Spleen (tissue), 11 donors: Measurements from ENCODE around the gene IQSEC1. TPM values are rescaled to one million over a fixed set of nuclear protein-coding genes. Genes with fewer than 3 reads are reported as not detected.

Source experiments
- DNase-seq: peaks from one replicate; pipeline ENCODE4 v3.0.0-alpha.2; 2020
- H3K27ac ChIP-seq, 8 donors: fragments of 200-600 bp; sonication (generic) in 7 of 8; 1 replicate in 4 of 8; 2 replicates in 4 of 8; pipeline versions ENCODE4 v1.5.0 to v1.8.0; 2016 to 2021; ENCODE audit warnings: inconsistent platforms in 4 of 8, mild to moderate bottlenecking in 4 of 8, moderate library complexity in 1 of 8
- H3K27me3 ChIP-seq, 7 donors: fragments of 200-600 bp; sonication (generic) in 6 of 7; replicated peaks in 1 of 7; 1 replicate in 4 of 7; 2 replicates in 3 of 7; pipeline versions ENCODE4 v1.5.0 to v1.8.0; 2016 to 2021; ENCODE audit warnings: inconsistent platforms in 3 of 7, mild to moderate bottlenecking in 1 of 7
- H3K36me3 ChIP-seq, 6 donors: fragments of 200-600 bp; sonication (generic) in 5 of 6; 1 replicate in 4 of 6; 2 replicates in 2 of 6; pipeline versions ENCODE4 v1.5.0 to v1.8.0; 2016 to 2021; ENCODE audit warnings: inconsistent platforms in 2 of 6
- H3K4me1 ChIP-seq, 6 donors: fragments of 200-600 bp; sonication (generic) in 5 of 6; 1 replicate in 3 of 6; 2 replicates in 3 of 6; pipeline versions ENCODE4 v1.5.0 to v1.8.0; 2016 to 2021; ENCODE audit warnings: inconsistent platforms in 3 of 6
- H3K4me3 ChIP-seq, 8 donors: fragments of 200-600 bp; sonication (generic) in 7 of 8; 1 replicate in 4 of 8; 2 replicates in 4 of 8; pipeline versions ENCODE4 v1.5.0 to v1.8.0; 2016 to 2021; ENCODE audit warnings: inconsistent platforms in 4 of 8, mild to moderate bottlenecking in 4 of 8, moderate library complexity in 2 of 8
- H3K9me3 ChIP-seq, 8 donors: fragments of 200-600 bp; sonication (generic) in 7 of 8; 1 replicate in 4 of 8; 2 replicates in 4 of 8; pipeline versions ENCODE4 v1.5.0 to v1.8.0; 2016 to 2021; ENCODE audit warnings: inconsistent platforms in 4 of 8
- CTCF ChIP-seq, 11 experiments: fragments of 200-600 bp in 7 of 11; fragments of 450-650 bp in 4 of 11; sonication (generic) in 4 of 11; IDR thresholded peaks in 8 of 11; conservative IDR thresholded peaks in 3 of 11; 1 replicate in 7 of 11; 2 replicates in 4 of 11; pipeline versions ENCODE4 v1.4.0 to v1.8.0; 2016 to 2021; ENCODE audit warnings: antibody characterized with exemption in 11 of 11, inconsistent platforms in 4 of 11, mild to moderate bottlenecking in 1 of 11
- POLR2A ChIP-seq, 3 donors: fragments of 450-650 bp; IDR thresholded peaks; one replicate each; pipeline ENCODE4 v1.5.1; 2017; ENCODE audit warnings: antibody characterized with exemption in 3 of 3, mild to moderate bottlenecking in 1 of 3
- POLR2AphosphoS5 ChIP-seq, 3 donors: sonication (generic); formaldehyde crosslinking; IDR thresholded peaks; one replicate each; pipeline ENCODE4 v1.5.1; 2017; ENCODE audit warnings: antibody characterized with exemption in 3 of 3
- WGBS, 5 donors: extraction: QIAGEN DNeasy Blood & Tissue Kit in 3 of 5; methylation state at CpG; one replicate each; pipeline versions ENCODE4 v1.1.5 to v1.1.7; 2013 to 2018; 5-methylcytosine and 5-hydroxymethylcytosine counted together
- intact Hi-C: fragments of 100-400 bp; cut with DNase I; formaldehyde crosslinking; loops from one replicate; pipeline ENCODE4 v1.15.0; 2023; ENCODE audit warnings: low total_unique reads
- polyA plus RNA-seq, 3 donors: library from polyadenylated mRNA; stranded (reverse); fragments of 200-250 nt; gene quantifications; one replicate each; pipeline ENCODE4 v1.2.1, GENCODE V29; 2013
- total RNA-seq, 7 donors: library from RNA; depleted of rRNA in 3 of 7; stranded (reverse); fragments of >200 nt in 3 of 7; fragmentation: NEBNext Ultra II Directional in 4 of 7; extraction: Animal tissue kit (Norgen Biotek cat#: 25700) in 4 of 7; gene quantifications; one replicate each; pipeline versions ENCODE4 v1.1.0 to v1.2.1, GENCODE V29; 2016 to 2021
- donor health status: healthy with polysubstance abuse.
- donor health status: DM: no; HTN: no; CAD: no; lungs with moderate emphysema.
- donor health status: DM: no; HTN: no; CAD: no.
- donor health status: Bipolar disorder and iron deficiency.
- donor health status: healthy.
- donor health status: DM: no; HTN: no; CAD: no.
- donor health status: DM: yes; HTN: yes; CAD: no.

IQSEC1 gene
- total and polyA plus RNA-seq, 10 donors, result 23.0 to 170 (median 116) TPM

GRCh38 chr3:13120289-13120927 lies 47.2 kb upstream of the IQSEC1 start:
- WGBS, 5 donors, result 81 to 86% (median 84%) methylated on average over 13 to 14 of the region's 14 CpGs
- Histone ChIP-seq H3K36me3 (no peaks in the 10 kb centered on the region), H3K9me3 (no peaks in the 10 kb centered on the region), H3K4me3 (no peak overlapping the region), H3K27me3 (no peaks in the 10 kb centered on the region), H3K27ac (no peak overlapping the region), H3K4me1 (no peaks in the 10 kb centered on the region)
- TF ChIP-seq CTCF (IDR thresholded peaks at IDR 0.05 in 8 of 11, conservative IDR thresholded peaks at IDR 0.05 in 3 of 11) (no peak), POLR2A (IDR thresholded peaks at IDR 0.05) (no peak), POLR2AphosphoS5 (IDR thresholded peaks at IDR 0.05) (no peak)
- DNase-seq, result peak; percentile 46
- intact Hi-C loops, result no loop called here

GRCh38 chr3:13119471-13120220 lies 46.4 kb upstream of the IQSEC1 start:
- H3K4me1 ChIP-seq, result no peaks in the 10 kb centered on the region
- H3K27me3 ChIP-seq, result no peaks in the 10 kb centered on the region
- 68 to 75% (median 69%) methylated on average over 16 to 17 of the region's 17 CpGs for WGBS, 5 donors
- no peak overlapping the region for H3K27ac ChIP-seq
- DNase-seq, result peak; percentile 52
- no peaks in the 10 kb centered on the region for H3K36me3 ChIP-seq
- H3K9me3 ChIP-seq, result no peaks in the 10 kb centered on the region
- H3K4me3 ChIP-seq, result no peak overlapping the region
- TF ChIP-seq POLR2AphosphoS5 (IDR thresholded peaks at IDR 0.05) (no peak), CTCF (IDR thresholded peaks at IDR 0.05 in 8 of 11, conservative IDR thresholded peaks at IDR 0.05 in 3 of 11) (no peak), POLR2A (IDR thresholded peaks at IDR 0.05) (no peak)
- intact Hi-C loops, result no loop called here

- no peak for TF ChIP-seq POLR2AphosphoS5 (IDR thresholded peaks at IDR 0.05)
- no peak for TF ChIP-seq CTCF (IDR thresholded peaks at IDR 0.05 in 8 of 11, conservative IDR thresholded peaks at IDR 0.05 in 3 of 11)
- no peak for TF ChIP-seq POLR2A (IDR thresholded peaks at IDR 0.05)
- H3K4me3 ChIP-seq, result no peak overlapping the region
- no peak for DNase-seq
- H3K27ac ChIP-seq, result no peak overlapping the region
- whole genome bisulfite sequencing, 5 donors, result 76 to 88% (median 84%) methylated on average over 8 of the region's 8 CpGs
- no peaks in the 10 kb centered on the region for H3K36me3 ChIP-seq
- peaks cover 0 to 6% (median 0%) of the 10 kb centered on the region in 7 donors for H3K27me3 ChIP-seq
- intact Hi-C loops, result no loop called here
- H3K9me3 ChIP-seq, result no peaks in the 10 kb centered on the region
- H3K4me1 ChIP-seq, result peaks cover 3 to 28% (median 10%) of the 10 kb centered on the region in 6 donors
Observed at GRCh38 chr3:13116426-13116825, 43.2 kb upstream of the IQSEC1 start.

DNA sequence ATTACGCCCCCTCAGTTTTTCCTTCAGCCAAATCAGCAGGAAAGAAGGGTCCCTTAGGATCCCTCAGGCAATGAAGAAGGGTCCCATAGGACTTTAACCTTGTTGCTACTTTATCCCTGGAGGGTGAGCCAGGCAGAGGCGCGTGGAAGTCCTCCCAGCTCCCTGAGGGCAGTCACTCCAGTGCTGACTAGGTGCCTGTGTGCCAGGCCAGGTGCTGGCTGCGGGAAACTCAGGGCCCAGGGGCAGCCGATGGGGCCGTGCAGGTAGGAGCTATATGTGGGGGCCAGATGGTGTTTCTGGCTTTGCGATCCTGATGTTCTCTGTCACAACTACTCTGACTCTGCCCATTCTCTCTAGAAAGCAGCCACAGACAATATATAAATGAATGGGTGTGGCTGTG lies 42.8 kb upstream of the IQSEC1 start:
- TF ChIP-seq POLR2A (IDR thresholded peaks at IDR 0.05) (no peak), POLR2AphosphoS5 (IDR thresholded peaks at IDR 0.05) (no peak), CTCF (IDR thresholded peaks at IDR 0.05 in 8 of 11, conservative IDR thresholded peaks at IDR 0.05 in 3 of 11) (no peak)
- Histone ChIP-seq H3K4me1 (peaks cover 6 to 33% (median 14%) of the 10 kb centered on the region in 6 donors), H3K4me3 (no peak overlapping the region), H3K27ac (no peak overlapping the region), H3K36me3 (no peaks in the 10 kb centered on the region), H3K27me3 (peaks cover 0 to 6% (median 0%) of the 10 kb centered on the region in 7 donors), H3K9me3 (no peaks in the 10 kb centered on the region)
- DNase-seq, result peak; percentile 53
- intact Hi-C loops, result no loop called here
- 87 to 95% (median 90%) methylated on average over 7 of the region's 7 CpGs for WGBS, 5 donors
